ENCODE results near the gene FOSL1. TPM values are rescaled to one million over a fixed set of nuclear protein-coding genes. Genes with fewer than 3 reads are reported as not detected.

Gene FOSL1
- total and polyA plus RNA-seq, 2 of the 13 experiments (the other 11 are each of a cell fraction or from before 2014, with no cell fraction given), result 4.0 to 4.1 TPM

DNA sequence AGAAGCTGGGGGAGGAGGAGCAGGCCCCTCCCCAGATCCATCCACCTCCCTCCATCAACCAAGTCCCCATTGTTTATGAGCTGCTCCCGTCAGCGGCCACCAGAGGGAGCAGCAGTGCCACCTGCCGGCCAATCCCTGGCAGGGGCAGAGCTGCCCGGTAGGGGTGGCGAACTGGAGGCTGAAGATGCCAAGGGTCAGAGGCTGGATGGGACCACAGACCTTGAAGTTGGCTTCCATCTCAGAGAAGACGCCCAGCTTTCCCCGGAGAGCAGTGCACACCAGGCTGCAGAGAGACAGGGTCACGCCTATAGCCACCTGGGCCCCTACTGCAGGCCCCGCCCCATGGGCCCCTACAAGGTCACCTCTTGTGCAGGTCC is 15.5 kb downstream of the FOSL1 start (continued):
- TF ChIP-seq HOMEZ (CRISPR knock-in tag; IDR thresholded peaks at IDR 0.05; ENCODE audit: low read depth) (no peak), HOXA5 (CRISPR knock-in tag; IDR thresholded peaks at IDR 0.05) (0 out of 2 replicates have a peak, but pooled peaks have one; percentile 47), STAT5B (CRISPR knock-in tag; IDR thresholded peaks at IDR 0.05) (no peak), ZMAT3 (CRISPR knock-in tag; conservative IDR thresholded peaks at IDR 0.05) (no peak), ZFAT (CRISPR knock-in tag; conservative IDR thresholded peaks at IDR 0.05) (no peak), ZMYM4 (CRISPR knock-in tag; IDR thresholded peaks at IDR 0.05) (peak; percentile 23; the same call in 1 of the 2 replicates), HNF4G (IDR thresholded peaks at IDR 0.05; ENCODE audit: borderline replicate concordance, low read depth, low read length) (no peak), HNF4G (CRISPR knock-in tag; IDR thresholded peaks at IDR 0.05; ENCODE audit: borderline replicate concordance, low read depth) (no peak), ZMAT5 (CRISPR knock-in tag; IDR thresholded peaks at IDR 0.05; ENCODE audit: borderline replicate concordance, low read depth) (no peak), ZNF841 (CRISPR knock-in tag; IDR thresholded peaks at IDR 0.05; ENCODE audit: borderline replicate concordance) (no peak), HNRNPL (IDR thresholded peaks at IDR 0.05; ENCODE audit: low read depth, low read length) (peak; percentile 99), SNRNP70 (IDR thresholded peaks at IDR 0.05; ENCODE audit: low read depth, low read length) (no peak), ELF3 (CRISPR knock-in tag; IDR thresholded peaks at IDR 0.05) (peak; percentile 40; the same call in 1 of the 2 replicates), ZNF326 (CRISPR knock-in tag; IDR thresholded peaks at IDR 0.05; ENCODE audit: borderline replicate concordance) (no peak), ZNF30 (CRISPR knock-in tag; IDR thresholded peaks at IDR 0.05) (no peak), STAG1 (CRISPR knock-in tag; IDR thresholded peaks at IDR 0.05) (peak; percentile 88), ZNF451 (CRISPR knock-in tag; IDR thresholded peaks at IDR 0.05) (no peak), ZBTB1 (CRISPR knock-in tag; IDR thresholded peaks at IDR 0.05; ENCODE audit: borderline replicate concordance) (no peak), ZGPAT (CRISPR knock-in tag; IDR thresholded peaks at IDR 0.05) (peak; percentile 47; the same call in 1 of the 2 replicates), POLR2AphosphoS5 (IDR thresholded peaks at IDR 0.05; ENCODE audit: low read depth, low read length) (no peak), BHLHE40 (IDR thresholded peaks at IDR 0.05; ENCODE audit: low read length) (0 out of 2 replicates have a peak, but pooled peaks have one; percentile 39)
- TF ChIP-seq, protein P1, sequence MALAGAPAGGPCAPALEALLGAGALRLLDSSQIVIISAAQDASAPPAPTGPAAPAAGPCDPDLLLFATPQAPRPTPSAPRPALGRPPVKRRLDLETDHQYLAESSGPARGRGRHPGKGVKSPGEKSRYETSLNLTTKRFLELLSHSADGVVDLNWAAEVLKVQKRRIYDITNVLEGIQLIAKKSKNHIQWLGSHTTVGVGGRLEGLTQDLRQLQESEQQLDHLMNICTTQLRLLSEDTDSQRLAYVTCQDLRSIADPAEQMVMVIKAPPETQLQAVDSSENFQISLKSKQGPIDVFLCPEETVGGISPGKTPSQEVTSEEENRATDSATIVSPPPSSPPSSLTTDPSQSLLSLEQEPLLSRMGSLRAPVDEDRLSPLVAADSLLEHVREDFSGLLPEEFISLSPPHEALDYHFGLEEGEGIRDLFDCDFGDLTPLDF (CRISPR knock-in tag; IDR thresholded peaks at IDR 0.05), result no peak
- TF ChIP-seq, protein P2, sequence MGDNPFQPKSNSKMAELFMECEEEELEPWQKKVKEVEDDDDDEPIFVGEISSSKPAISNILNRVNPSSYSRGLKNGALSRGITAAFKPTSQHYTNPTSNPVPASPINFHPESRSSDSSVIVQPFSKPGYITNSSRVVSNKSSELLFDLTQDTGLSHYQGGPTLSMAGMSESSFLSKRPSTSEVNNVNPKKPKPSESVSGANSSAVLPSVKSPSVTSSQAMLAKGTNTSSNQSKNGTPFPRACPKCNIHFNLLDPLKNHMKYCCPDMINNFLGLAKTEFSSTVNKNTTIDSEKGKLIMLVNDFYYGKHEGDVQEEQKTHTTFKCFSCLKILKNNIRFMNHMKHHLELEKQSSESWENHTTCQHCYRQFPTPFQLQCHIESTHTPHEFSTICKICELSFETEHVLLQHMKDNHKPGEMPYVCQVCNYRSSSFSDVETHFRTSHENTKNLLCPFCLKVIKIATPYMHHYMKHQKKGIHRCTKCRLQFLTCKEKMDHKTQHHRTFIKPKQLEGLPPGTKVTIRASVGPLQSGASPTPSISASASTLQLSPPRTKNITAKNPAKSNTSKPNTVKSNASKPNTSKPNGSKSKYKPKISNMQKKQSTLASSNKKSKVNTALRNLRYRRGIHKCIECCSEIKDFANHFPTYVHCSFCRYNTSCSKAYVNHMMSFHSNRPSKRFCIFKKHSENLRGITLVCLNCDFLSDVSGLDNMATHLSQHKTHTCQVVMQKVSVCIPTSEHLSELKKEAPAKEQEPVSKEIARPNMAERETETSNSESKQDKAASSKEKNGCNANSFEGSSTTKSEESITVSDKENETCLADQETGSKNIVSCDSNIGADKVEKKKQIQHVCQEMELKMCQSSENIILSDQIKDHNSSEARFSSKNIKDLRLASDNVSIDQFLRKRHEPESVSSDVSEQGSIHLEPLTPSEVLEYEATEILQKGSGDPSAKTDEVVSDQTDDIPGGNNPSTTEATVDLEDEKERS (CRISPR knock-in tag; IDR thresholded peaks at IDR 0.05), result no peak
- TF ChIP-seq, protein P3, sequence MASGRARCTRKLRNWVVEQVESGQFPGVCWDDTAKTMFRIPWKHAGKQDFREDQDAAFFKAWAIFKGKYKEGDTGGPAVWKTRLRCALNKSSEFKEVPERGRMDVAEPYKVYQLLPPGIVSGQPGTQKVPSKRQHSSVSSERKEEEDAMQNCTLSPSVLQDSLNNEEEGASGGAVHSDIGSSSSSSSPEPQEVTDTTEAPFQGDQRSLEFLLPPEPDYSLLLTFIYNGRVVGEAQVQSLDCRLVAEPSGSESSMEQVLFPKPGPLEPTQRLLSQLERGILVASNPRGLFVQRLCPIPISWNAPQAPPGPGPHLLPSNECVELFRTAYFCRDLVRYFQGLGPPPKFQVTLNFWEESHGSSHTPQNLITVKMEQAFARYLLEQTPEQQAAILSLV (CRISPR knock-in tag; IDR thresholded peaks at IDR 0.05; ENCODE audit: borderline replicate concordance), result no peak
